A549 treated with CpdA at 1 μM for 4 hours (cell line): ENCODE results near the gene AQP6. TPM values are rescaled to one million over a fixed set of nuclear protein-coding genes. Genes with fewer than 3 reads are reported as not detected.

Experiments
- total RNA-seq: library from RNA; stranded (reverse); fragments of 200-300 nt; extraction: Qiagen RNA extraction; gene quantifications from 5 replicates; pipeline ENCODE4 v1.2.3, GENCODE V29; 2022; ENCODE audit warnings: low read depth

AQP6 gene
- not detected in 5 replicates for total RNA-seq

GRCh38 chr12:49972641-49973360 lies at the start of gene AQP6:
Gene AQP6, plus strand, starts transcription at chr12:49972947. Its CDS starts 227 bp downstream, at chr12:49973174.

GRCh38 chr12:49950273-49951251 lies 22.2 kb upstream of the AQP6 start, which contains the start of gene AQP2:
Gene AQP2, plus strand, starts transcription at chr12:49950737. Its CDS starts 94 bp downstream, at chr12:49950831.

GRCh38 chr12:49961111-49961922 lies 11.4 kb upstream of the AQP6 start, which contains the start of gene AQP5:
Gene AQP5, plus strand, starts transcription at chr12:49961872. Its CDS starts 146 bp downstream, at chr12:49962018.

GRCh38 chr12:50025187-50026059 lies 52.7 kb downstream of the AQP6 start, which contains the start of gene RACGAP1:
Gene RACGAP1, minus strand, starts transcription at chr12:50025494. Its CDS starts 8,779 bp downstream, at chr12:50016715.

Other genes with a start within 250 kb of the AQP6 start
- 404 to 512 TPM (median 480 TPM) in 5 replicates for gene TMBIM6, start 231.4 kb upstream of the AQP6 start, total RNA-seq
- 6.8 to 9.0 TPM (median 7.6 TPM) in 5 replicates for gene NCKAP5L, start 144.5 kb upstream of the AQP6 start, total RNA-seq
- gene BCDIN3D, start 129.8 kb upstream of the AQP6 start, total RNA-seq = 4.7 to 5.1 TPM (median 4.7 TPM) in 5 replicates
- 0.06 to 0.14 TPM in 2 of 5 replicates, not detected in the others for gene FAIM2, start 69.0 kb upstream of the AQP6 start, total RNA-seq
- not detected in 5 replicates for gene AQP2, start 22.2 kb upstream of the AQP6 start, total RNA-seq
- not detected in 5 replicates for gene AQP5, start 11.1 kb upstream of the AQP6 start, total RNA-seq
- gene RACGAP1, start 52.5 kb downstream of the AQP6 start, total RNA-seq = 75.5 to 97.3 TPM (median 82.6 TPM) in 5 replicates
- gene ASIC1, start 84.6 kb downstream of the AQP6 start, total RNA-seq = 4.8 to 7.1 TPM (median 5.9 TPM) in 5 replicates
- 69.5 to 78.9 TPM (median 73.6 TPM) in 5 replicates for gene SMARCD1, start 112.4 kb downstream of the AQP6 start, total RNA-seq
- 0.10 to 0.32 TPM (median 0.20 TPM) in 4 of 5 replicates, not detected in the other for gene GPD1, start 131.1 kb downstream of the AQP6 start, total RNA-seq
- gene COX14, start 139.3 kb downstream of the AQP6 start, total RNA-seq = 69.4 to 79.1 TPM (median 75.1 TPM) in 5 replicates
- 25.3 to 29.4 TPM (median 28.5 TPM) in 5 replicates for gene CERS5, start 194.4 kb downstream of the AQP6 start, total RNA-seq